HG02623 (cell line): ENCODE measurements around the gene HK3.
"Not testable (repeated sequence)": the region's sequence is repeated elsewhere in the genome, so short reads cannot be mapped to it uniquely, and the experiment has no call there.

Source experiments
- ATAC-seq: cut with Tn5 transposase; IDR thresholded peaks from one replicate; pipeline ENCODE4 v1.9.1; 2021; ENCODE audit warnings: moderate library complexity; ENCODE audit not compliant: unreplicated experiment

The HK3 gene

DNA sequence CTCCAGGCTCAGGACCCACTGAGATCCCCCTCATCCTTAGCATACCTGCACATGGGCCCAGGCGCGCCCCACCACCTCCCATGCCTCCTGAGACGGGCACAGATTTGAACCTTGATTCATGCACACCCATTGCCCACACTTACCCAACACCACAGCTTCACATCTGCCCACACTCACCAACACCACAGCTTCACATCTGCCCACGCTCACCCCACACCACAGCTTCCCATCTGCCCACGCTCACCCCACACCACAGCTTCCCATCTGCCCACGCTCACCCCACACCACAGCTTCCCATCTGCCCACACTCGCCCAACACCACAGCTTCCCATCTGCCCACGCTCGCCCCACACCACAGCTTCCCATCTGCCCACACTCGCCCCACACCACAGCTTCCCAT lies 28.5 kb downstream of the HK3 start:
- not testable (repeated sequence) for ATAC-seq

DNA sequence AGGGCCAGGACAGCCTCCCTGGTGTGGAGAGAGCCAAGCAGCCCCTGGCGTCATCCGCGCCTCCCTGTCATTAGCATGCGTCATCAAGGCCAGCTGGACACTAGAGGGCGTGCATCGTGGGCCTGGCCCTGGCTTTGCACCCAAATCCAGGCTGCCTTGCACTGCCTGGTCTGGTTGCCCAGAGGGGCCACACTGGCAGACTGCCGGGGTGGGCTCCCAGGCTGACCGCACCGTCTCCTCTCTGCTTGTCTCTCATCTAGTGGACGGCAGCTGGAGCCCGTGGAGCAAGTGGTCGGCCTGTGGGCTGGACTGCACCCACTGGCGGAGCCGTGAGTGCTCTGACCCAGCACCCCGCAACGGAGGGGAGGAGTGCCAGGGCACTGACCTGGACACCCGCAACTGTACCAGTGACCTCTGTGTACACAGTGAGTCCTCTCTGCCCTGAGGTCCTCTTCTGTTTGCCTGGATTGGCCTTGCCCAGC lies 29.0 kb downstream of the HK3 start:
- ATAC-seq = no peak

DNA sequence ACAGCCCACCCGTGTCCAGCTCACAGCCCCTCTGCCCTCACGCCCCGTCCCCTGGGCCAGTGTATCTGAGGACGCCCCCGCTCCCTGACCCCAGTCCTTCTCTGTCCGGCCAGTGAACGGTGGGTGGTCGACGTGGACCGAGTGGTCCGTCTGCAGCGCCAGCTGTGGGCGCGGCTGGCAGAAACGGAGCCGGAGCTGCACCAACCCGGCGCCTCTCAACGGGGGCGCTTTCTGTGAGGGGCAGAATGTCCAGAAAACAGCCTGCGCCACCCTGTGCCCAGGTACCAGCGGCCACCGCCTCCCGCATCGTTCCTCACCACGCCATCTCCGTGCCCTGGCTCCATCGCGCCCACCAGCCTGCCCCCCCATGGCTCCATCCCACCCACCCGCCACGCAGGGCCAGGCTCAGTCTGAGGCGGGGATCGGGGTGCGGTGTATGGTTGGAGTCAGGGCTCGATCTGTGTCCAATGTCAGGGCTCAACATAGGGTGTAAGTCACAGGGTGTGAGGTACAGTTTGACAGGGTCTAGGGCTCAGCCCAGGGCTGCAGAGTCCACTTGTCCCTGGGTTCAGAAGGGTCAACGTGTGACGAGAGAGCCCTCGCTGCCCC lies 29.5 kb downstream of the HK3 start:
- no peak for ATAC-seq

DNA sequence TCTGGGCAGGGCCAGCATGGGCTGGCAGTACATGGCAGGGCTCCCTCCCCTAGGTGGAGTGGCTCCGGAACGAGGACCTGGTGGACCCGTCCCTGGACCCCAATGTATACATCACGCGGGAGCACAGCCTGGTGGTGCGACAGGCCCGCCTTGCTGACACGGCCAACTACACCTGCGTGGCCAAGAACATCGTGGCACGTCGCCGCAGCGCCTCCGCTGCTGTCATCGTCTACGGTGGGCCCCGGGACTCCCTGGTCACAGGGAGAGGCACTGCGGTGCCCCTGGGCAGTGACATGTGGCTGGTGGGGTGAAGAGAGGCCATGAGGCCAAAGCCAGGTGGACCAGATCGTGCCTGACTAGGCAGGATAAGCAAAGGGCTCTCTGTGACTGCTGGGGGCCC lies 30.4 kb downstream of the HK3 start:
- no peak for ATAC-seq

DNA sequence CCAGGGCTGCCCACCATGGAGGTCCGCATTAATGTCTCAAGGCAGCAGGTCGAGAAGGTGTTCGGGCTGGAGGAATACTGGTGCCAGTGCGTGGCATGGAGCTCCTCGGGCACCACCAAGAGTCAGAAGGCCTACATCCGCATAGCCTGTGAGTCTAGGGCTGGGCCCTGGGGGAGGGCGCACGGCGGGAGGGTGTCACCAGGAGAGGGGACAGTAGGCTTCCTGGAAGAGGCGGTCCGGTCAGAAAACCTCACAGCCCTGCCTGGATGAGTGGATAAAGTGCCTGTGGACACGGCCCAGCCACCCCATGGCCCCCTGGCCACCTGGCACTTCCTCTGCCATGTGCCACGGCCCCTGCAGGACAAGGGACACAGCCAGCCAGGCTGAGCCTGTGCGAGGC lies 31.0 kb downstream of the HK3 start:
- ATAC-seq = no peak

DNA sequence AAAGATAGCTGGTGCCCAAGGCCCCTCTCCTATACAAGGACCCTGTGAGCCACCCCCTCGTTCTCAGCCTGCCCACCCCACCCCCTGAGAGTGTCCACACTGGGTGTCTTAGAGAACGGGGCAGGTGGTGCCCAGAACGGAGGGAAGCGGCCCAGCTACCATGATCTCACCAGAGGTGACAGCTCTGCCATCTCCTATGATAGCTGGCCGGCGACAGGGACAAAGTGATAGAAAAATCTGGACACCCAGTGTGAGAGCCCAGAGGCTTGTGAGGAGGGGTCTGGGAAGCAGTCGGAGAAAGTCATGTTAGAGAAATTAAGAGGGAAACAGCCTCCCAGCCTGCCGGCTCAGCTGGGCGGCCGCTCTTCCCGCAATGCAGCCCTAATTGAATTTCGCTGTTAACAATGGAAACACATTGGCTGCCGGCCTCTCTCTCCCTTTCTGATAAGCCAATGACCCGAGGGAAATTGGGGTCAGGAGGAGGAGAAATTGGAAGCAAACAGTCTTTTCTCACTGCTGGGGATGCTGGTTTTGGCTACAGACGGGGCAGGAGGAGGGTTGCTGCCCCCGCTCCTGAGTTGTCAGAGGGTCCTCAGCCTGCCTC lies 32.3 kb downstream of the HK3 start:
- ATAC-seq = no peak

DNA sequence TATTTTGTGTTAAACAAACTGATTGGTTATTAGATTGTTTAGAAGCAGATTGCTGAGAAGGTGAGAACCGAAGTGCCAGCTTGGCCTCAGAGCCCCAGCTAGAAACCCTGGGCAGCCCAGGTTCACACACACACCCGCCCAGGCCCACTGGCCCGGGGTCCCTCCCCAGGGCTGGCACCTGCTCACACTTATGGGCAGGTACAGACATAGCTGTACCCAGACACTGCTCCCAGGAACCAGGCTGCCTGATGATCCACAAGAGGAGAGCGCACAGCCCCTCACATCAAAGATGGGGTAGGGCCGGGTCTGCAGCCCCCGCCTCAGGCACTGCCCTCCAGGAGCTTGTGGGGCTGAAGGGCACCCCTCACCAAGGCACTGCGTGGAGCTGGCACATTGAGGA lies 33.2 kb downstream of the HK3 start:
- ATAC-seq = no peak

DNA sequence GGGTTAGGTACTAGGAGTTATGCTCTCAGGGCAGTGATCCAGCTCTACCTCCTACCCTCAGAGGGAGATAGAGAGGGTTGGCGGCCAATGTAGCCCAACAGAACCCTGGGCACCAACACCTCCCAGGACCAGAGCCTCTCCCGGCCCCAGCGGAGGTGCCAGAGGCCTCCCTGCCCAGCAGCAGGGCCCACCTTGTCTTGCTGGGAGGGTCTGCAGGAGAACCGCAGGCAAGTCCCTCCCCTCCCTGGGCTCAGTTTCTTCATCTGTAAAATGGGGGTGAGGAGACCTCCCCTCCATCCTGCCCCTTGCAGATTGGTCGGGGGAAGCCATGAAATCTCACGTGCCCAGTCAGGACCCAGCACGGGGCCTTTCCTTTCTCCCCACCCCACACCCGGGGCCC lies 34.4 kb downstream of the HK3 start:
- ATAC-seq = no peak

DNA sequence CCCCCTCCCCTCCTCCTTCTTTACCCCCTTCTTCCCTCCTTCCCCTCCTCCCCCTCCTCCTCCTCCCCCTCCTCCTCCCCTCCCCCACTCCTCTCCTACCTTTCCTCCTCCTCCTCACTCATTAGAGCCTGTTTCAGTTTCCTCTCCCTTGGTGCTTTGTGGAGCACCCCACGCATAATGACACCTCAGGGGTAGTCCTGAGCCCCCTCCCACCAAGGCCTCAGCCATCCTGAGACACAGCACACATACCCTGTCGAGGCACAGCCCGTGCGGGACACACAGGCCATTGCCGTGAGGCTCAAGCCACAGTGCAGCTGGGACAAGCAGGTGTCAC lies 35.4 kb downstream of the HK3 start:
- no peak for ATAC-seq

DNA sequence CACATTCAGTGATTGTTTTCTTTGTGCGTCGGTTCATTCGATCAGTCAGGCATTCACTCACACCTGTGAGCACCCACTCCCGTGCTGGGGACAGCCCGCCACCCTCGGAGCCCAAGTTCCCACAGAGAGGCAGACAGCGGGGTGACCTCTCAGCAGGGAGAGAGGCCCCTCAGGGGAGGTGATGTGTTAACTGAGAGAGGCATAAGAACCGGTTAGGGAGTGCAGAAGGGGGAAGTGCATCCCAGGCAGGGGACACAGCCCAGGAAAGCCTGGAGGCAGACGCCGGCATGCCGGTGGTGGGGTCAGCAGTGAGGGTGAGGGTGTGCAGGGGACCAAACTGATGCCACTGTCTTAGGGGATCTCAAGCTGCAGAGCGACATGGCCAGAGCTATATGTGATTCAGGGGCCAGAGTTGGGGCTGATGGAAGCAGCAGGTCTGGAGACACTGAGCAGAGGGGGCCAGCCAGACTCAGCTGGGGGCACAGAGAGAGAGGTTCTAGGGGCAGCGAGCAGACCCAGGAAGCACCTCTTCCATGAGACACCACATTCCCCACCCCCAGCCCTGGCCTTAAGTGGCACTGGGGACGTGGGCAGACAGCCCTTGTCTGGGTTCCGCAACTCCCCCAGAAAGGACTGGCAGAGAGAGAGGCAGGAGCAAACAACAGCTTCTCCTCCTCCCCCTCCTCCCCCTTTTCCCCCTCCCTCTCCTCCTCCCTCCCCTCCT lies 35.9 kb downstream of the HK3 start:
- ATAC-seq = no peak

DNA sequence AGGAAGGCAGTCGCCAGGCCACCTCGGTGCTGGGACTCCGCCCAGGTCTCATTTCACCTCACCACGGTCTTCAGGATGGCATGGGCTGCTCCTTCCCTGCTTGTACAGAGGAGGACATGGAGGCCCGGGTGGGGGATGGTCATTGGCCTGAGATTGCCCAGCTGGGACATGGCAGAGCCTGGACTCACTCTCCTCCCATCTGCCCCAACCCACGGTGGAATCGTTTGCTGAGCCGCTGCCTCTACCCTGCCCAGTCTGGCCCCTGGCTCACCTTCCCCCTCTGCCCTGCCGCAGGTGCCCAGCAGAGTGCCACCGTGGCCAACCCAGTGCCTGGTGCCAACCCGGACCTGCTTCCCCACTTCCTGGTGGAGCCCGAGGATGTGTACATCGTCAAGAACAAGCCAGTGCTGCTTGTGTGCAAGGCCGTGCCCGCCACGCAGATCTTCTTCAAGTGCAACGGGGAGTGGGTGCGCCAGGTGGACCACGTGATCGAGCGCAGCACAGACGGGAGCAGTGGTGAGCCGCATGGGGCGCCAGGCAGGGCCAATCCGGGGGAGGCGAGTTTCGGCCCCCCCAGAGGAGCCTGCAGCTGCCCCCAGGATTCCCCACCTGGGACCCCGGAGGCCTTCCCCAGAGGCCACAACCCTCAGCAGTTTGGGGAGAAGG lies 36.7 kb downstream of the HK3 start:
- no peak for ATAC-seq

DNA sequence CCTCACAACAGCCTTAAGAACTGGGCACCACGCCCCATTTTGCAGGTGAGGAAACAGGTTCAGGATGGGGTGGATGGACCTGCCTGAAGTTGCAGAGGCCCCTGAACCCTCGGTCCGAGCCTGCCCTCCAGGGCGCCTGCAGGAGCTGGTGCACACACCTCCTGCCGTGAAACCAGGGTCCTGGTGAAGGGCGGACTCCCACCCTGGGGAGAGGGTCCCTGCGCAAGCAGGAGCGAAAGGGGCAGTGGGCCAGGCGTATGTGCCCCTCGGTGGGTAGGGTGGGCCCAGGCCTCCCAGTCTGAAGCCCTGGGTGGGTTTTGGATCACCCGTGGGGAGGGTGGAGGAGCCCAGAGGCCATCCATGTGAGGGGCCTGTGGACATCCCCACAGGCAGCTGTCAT lies 37.9 kb downstream of the HK3 start:
- no peak for ATAC-seq

DNA sequence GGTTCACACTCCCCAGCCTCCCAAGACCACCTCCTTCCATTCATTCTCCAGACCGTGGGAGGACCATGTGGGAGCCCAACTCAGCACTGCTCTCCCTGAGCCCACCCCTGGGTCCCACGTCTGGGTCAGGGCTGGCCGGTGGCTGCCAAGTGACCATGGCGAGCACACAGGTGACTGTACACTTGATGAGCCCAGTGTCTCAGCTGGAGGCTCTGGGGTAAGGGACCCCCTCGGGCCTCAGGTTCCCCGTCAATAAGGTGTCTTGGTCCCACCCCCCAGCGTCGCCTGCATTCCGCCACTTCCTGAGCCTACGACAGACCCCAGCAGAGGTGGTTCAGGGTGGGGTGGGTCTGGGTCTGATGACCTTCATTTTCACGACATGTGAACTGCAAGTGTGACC lies 38.8 kb downstream of the HK3 start:
- no peak for ATAC-seq

DNA sequence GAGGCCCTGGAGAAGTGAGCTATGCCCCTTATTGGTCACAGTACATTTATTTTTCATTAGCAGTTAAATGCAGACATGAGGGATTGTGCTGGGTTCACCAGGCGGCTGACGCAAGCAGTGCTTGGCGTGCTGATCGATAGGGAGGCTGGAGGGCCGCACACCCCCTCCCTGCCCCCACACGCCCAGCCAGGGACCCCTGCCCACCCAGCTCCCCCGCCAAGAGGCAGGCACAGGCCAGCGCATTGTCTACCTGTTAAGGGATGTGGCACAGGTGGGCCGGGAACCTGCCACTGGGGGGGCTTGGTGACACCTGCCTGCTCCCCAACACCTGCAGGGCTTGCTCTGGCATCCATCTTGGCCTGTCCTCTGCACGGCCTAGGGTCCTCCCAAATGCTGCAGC lies 39.2 kb downstream of the HK3 start:
- no peak for ATAC-seq

DNA sequence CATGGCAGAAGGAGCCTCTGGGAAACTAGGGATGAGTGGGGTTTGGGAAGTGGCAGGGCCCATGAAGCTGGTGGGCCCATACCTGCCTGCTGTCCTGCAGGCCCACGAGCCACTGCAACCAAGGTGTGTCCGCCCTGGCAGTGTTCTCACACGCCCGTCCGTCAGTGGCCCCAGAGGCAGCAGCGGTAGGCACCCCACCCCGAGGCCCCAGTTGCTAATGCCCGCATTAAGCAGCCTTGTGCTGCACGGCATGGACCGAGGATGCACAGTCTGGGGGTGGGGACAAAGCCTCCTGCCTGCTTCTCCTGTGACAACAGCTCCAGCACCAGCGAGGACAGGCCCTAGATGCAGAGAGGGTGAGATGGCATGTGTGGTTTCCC lies 41.3 kb downstream of the HK3 start:
- ATAC-seq = no peak

DNA sequence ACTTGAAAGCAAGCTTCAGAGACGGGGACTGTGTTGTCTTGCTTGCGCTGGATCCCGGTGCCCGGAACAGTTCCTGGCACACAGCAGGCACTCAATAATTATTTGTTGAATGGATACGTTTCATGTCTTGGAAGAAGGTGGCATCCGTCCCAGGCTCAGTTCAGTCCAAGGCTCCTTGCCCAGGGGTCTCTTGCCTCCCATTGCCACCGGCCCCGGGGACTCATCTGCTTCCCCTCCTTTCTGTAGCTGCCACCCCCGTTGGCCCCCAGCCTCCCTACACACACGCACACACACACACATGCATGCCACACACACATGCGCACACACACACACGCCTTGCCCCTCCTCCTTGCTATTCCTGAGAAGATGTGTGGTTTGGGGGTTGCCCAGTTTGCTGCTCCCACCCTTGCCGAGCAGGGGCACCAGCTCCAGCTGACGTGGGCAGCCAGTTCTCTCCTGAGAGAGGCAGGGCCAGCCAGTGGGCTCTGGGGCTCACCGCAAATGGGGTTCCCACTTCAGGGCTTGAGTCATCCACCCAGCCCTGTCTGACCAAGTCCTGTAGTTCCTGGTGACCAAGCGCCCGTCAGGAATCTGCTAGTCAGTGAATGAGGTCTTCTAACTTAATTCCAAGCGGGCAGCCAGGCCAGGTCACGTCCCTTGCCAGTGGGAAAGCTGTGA lies 41.8 kb downstream of the HK3 start:
- no peak for ATAC-seq

DNA sequence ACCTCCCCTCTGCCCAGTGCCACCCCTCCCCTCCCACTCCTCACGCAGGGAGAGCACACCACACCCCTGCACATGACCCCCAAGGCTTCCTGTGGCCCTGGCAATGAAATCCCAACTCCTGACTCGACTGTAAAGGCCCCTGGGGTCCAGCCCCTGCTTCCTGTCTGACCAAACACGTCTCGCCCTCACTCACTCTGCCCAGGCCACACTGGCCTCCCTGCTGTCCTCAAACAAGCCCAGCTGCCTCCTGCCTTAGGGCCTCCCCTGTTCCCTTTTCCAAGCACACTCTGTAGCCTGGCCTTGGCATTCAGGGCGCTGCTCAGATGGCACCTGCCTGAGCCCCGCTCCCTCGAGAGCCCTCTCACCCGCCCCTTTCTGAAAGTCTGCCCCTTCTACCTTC lies 42.4 kb downstream of the HK3 start:
- ATAC-seq = no peak

DNA sequence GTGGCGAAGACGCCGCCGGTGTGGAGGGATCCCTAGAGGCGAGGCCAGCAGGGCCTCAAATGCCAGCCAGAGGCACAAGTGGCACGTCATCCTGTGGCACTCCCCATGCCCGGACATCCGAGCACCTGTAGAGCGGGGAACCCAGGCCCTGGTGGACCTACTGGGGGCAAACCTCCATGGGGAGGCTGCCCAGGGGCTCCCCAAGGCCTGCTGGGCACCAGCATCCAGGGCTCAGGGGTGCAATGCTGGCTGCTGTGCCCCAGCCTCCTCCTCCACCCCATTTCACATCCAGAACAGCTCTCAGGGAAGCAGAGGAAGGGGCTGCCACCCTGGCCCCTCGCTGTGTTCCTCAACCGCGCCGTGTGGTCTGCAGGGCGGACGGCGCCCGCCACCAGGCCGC lies 43.5 kb downstream of the HK3 start:
- ATAC-seq = no peak

DNA sequence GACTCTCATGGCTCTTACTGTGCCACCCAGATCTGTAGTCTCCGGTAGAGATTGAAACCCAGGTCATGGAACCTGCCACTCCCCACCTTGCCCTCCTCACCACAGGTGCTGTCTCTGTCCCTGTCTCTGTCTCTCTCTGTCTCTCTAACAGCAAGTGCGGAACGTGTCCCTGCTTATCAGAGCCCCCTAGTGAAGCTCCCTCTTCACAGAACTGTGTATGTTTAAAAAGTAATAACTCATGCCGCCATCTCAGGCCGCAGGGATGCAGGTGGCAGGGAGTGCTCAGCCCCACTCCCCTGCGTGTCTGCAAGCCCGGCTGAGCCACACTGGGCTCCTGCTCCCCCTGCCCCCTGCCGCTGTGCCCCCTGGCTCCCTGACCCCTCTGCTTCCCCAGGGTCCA lies 45.0 kb downstream of the HK3 start:
- no peak for ATAC-seq

DNA sequence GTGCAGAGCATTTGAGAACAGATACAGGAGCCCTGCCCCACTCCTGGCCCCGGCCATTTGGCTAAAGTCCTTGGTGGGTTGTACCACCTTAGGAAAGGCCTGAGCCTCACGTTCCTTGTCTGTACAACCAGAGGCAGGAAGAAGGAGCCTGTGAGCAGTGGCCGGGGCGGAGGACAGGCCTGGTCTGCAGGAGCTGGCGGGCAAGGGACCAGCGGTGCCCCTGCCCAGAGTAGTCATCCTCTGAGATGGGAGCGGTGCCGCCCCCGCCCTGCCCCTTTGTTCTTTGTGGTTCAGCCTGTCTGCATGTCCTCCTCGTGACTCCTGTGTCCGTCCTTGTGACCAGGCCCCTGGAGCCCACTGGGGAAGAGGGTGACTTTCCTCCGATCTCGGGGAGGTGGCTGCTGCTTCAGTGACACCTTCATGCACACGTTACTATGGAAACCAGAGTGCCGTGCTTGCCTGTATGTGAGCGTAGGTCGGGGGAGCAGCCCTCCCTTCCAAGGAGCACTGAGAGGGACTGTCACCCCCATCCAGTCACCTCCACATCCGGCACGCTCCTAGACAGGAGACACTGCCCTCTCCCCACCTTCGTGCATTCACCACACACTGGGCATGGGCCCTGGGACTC lies 45.9 kb downstream of the HK3 start:
- ATAC-seq = no peak
